Esophagus squamous epithelium (tissue), 4 donors: ENCODE measurements around the gene PLP2.

Experiments used
- POLR2A ChIP-seq, 4 donors: fragments of 450-650 bp; IDR thresholded peaks; one replicate each; pipeline ENCODE4 v1.6.1; 2017; ENCODE audit warnings: antibody characterized with exemption in 4 of 4, mild to moderate bottlenecking in 4 of 4, moderate library complexity in 3 of 4
- TF ChIP-seq, protein P1 (sequence below), 6 experiments: fragments of 450-650 bp in 4 of 6; fragments of 200-600 bp in 2 of 6; sonication (generic) in 2 of 6; IDR thresholded peaks; one replicate each; pipeline ENCODE4 v1.5.1; 2016 to 2019; ENCODE audit warnings: antibody characterized with exemption in 6 of 6, mild to moderate bottlenecking in 4 of 6, moderate library complexity in 4 of 6

DNA sequence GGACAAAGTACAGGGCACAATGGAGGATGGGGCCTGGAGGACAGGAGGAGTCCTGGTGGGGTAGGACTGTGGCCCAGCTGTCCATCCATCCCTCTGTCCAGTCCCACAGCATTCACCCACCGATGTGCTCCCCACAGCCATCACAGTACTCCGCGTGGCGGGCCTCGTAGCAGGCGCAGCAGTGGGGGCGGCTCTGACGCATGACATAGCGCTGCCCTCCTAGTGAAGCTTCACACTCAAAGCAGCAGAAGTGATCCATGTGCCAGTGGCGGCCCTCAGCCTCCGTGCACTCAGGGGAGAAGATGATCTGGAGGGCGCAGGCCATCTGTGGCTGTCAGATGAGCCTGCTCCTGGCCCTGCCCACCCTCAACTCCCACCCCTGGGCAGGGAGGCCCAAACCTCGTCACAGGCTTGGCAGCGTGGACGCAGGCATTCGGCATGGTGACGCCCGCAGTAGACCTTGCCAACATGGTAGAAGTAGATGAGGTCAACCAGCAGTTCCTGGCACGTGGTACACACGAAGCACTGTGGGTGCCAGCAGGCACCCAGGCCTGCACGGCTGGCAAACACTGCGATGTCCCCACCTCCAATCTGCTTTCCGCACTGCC lies 6.3 kb downstream of the PLP2 start:
- TF ChIP-seq, protein P1, sequence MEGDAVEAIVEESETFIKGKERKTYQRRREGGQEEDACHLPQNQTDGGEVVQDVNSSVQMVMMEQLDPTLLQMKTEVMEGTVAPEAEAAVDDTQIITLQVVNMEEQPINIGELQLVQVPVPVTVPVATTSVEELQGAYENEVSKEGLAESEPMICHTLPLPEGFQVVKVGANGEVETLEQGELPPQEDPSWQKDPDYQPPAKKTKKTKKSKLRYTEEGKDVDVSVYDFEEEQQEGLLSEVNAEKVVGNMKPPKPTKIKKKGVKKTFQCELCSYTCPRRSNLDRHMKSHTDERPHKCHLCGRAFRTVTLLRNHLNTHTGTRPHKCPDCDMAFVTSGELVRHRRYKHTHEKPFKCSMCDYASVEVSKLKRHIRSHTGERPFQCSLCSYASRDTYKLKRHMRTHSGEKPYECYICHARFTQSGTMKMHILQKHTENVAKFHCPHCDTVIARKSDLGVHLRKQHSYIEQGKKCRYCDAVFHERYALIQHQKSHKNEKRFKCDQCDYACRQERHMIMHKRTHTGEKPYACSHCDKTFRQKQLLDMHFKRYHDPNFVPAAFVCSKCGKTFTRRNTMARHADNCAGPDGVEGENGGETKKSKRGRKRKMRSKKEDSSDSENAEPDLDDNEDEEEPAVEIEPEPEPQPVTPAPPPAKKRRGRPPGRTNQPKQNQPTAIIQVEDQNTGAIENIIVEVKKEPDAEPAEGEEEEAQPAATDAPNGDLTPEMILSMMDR (IDR thresholded peaks at IDR 0.05), result no peak
- no peak for TF ChIP-seq POLR2A (IDR thresholded peaks at IDR 0.05)
